CD4-positive, alpha-beta T cell (primary cell): ENCODE measurements around the gene FCN1. TPM values are rescaled to one million over a fixed set of nuclear protein-coding genes. Genes with fewer than 3 reads are reported as not detected.

Experiments used
- ATAC-seq: fragments of 200-7000 bp; cut with Tn5 transposase; one replicate; pipeline ENCODE4 v1.10.0; 2022; ENCODE audit warnings: mild to moderate bottlenecking; ENCODE audit not compliant: poor library complexity
- CTCF ChIA-PET: fragments of 350-600 bp; sonication (Branson Sonifier 250); formaldehyde crosslinking; loops from one replicate; lab custom pipeline; 2021; ENCODE audit warnings: antibody characterized with exemption, inconsistent platforms; lab: Charles Lee
- POLR2A ChIA-PET: fragments of 350-600 bp; sonication (Branson Sonifier 250); formaldehyde crosslinking; loops from one replicate; lab custom pipeline; 2021; ENCODE audit warnings: antibody characterized with exemption, inconsistent platforms; lab: Charles Lee
- DNase-seq, 14 experiments: peaks; one replicate each; pipeline ENCODE4 v3.0.0-alpha.2; 2013 to 2020; ENCODE audit warnings: mixed read lengths in 2 of 14
- H3K27ac ChIP-seq, 2 donors: one replicate each; pipeline versions ENCODE4 v1.5.1 to v1.7.0; 2013; ENCODE audit warnings: low read length in 2 of 2, low read depth in 1 of 2, mild to moderate bottlenecking in 1 of 2
- H3K27me3 ChIP-seq, 2 experiments: 1 replicate in 1 of 2; 2 replicates in 1 of 2; pipeline versions ENCODE4 v1.6.1 to v1.7.0; 2013; ENCODE audit warnings: low read length in 2 of 2, control low read depth in 1 of 2, mild to moderate bottlenecking in 1 of 2, moderate library complexity in 1 of 2; ENCODE audit not compliant: insufficient read depth in 2 of 2, control insufficient read depth in 1 of 2
- H3K36me3 ChIP-seq: one replicate; pipeline ENCODE4 v1.6.1; 2013; ENCODE audit warnings: low read length, control low read depth; ENCODE audit not compliant: insufficient read depth
- H3K4me1 ChIP-seq: one replicate; pipeline ENCODE4 v1.6.1; 2013; ENCODE audit warnings: low read length, control low read depth; ENCODE audit not compliant: insufficient read depth
- H3K4me3 ChIP-seq: one replicate; pipeline ENCODE4 v1.5.1; 2013; ENCODE audit warnings: mild to moderate bottlenecking, low read length, moderate library complexity
- H3K9me3 ChIP-seq, 2 experiments: 1 replicate in 1 of 2; 2 replicates in 1 of 2; pipeline versions ENCODE4 v1.6.1 to v1.7.0; 2013; ENCODE audit warnings: low read length in 2 of 2, mild to moderate bottlenecking in 2 of 2, control low read depth in 1 of 2, moderate library complexity in 1 of 2; ENCODE audit not compliant: control insufficient read depth in 1 of 2, insufficient read depth in 1 of 2
- H3K27ac Mint-ChIP-seq: one replicate; pipeline ENCODE4 v1.8.0; 2020; ENCODE audit warnings: mixed read lengths
- H3K27me3 Mint-ChIP-seq: one replicate; pipeline ENCODE4 v1.8.0; 2021; ENCODE audit warnings: mixed read lengths
- H3K36me3 Mint-ChIP-seq: one replicate; pipeline ENCODE4 v1.8.0; 2021; ENCODE audit warnings: low read depth, mixed read lengths
- H3K4me1 Mint-ChIP-seq: one replicate; pipeline ENCODE4 v1.8.0; 2021; ENCODE audit warnings: low read depth, mixed read lengths
- H3K4me3 Mint-ChIP-seq: one replicate; pipeline ENCODE4 v1.8.0; 2020; ENCODE audit warnings: mild to moderate bottlenecking, mixed read lengths
- H3K9me3 Mint-ChIP-seq: one replicate; pipeline ENCODE4 v1.8.0; 2020; ENCODE audit warnings: mixed read lengths
- CTCF ChIP-seq: fragments of 200-600 bp; IDR thresholded peaks from one replicate; pipeline ENCODE4 v1.8.0; 2022; ENCODE audit warnings: antibody characterized with exemption, mild to moderate bottlenecking
- intact Hi-C, 2 experiments: fragments of 100-400 bp; cut with DNase I in 1 of 2; cut with micrococcal nuclease in 1 of 2; formaldehyde crosslinking; loops; one replicate each; pipeline versions ENCODE4 v1.15.1 to v1.9.0; 2023 to 2025; cut with DNase I, micrococcal nuclease
- total RNA-seq, 174 experiments: library from RNA in 2 of 174; stranded (reverse) in 2 of 174; gene quantifications; one replicate each; pipeline ENCODE4 v1.2.3 and lab custom pipeline; 2021 to 2026

Gene FCN1
- total RNA-seq, 2 experiments from 2014 or later = 9.9 to 10.5 TPM

DNA sequence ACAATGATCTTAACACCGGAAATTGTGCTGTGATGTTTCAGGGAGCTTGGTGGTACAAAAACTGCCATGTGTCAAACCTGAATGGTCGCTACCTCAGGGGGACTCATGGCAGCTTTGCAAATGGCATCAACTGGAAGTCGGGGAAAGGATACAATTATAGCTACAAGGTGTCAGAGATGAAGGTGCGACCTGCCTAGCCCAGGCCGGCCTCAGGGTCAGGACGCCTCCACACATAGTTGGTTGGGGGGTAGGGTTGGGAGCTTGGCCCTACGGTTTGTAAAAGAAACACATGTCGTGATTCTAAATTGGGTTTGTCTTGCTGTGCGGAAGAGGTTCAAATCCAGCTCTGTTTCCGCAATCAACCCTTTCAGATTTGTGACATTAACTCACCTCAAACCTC is 30.5 kb downstream of the FCN1 start:
- Mint-ChIP-seq H3K27me3 (peaks cover 10% of the 10 kb centered on the region), H3K27ac (no peak overlapping the region), H3K36me3 (no peaks in the 10 kb centered on the region), H3K4me1 (no peaks in the 10 kb centered on the region), H3K9me3 (no peaks in the 10 kb centered on the region), H3K4me3 (no peak overlapping the region)
- Histone ChIP-seq H3K27ac (no peak overlapping the region), H3K4me1 (no peaks in the 10 kb centered on the region), H3K4me3 (no peak overlapping the region), H3K9me3 (peaks cover 0 to 3% of the 10 kb centered on the region in 2 experiments), H3K27me3 (peaks cover 0 to 5% of the 10 kb centered on the region in 2 experiments), H3K36me3 (no peaks in the 10 kb centered on the region)
- ATAC-seq (no peak), DNase-seq (no peak)
- ChIA-PET POLR2A (no interaction called here), CTCF (no interaction called here)
- no peak for TF ChIP-seq CTCF
- intact Hi-C loops = no loop called here

DNA sequence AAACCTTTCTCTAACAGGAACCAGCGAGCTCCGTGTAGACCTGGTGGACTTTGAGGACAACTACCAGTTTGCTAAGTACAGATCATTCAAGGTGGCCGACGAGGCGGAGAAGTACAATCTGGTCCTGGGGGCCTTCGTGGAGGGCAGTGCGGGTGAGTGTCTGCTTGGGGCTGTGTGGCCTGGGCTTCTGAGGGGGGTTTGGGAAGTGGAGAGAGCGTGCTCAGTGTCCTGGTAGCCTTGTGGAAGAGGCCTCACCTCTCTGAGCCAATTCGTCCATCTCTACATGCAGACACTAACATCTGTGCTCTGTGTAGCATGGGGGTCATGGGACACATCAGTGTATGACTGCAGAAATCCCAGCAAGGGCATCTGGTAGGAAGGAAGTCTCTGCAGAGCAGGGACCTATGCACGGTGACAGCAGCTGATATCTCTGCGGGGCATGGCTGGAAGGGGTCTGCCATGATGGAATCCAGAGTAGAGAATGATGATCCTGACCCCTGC is 31.2 kb downstream of the FCN1 start:
- no peak overlapping the region for H3K4me3 ChIP-seq
- intact Hi-C loops = no loop called here
- no peak for TF ChIP-seq CTCF
- no peaks in the 10 kb centered on the region for H3K9me3 Mint-ChIP-seq
- no peak overlapping the region for H3K27ac Mint-ChIP-seq
- no peaks in the 10 kb centered on the region for H3K36me3 Mint-ChIP-seq
- H3K4me1 Mint-ChIP-seq = no peaks in the 10 kb centered on the region
- POLR2A ChIA-PET = no interaction called here
- no peaks in the 10 kb centered on the region for H3K9me3 ChIP-seq
- H3K4me3 Mint-ChIP-seq = no peak overlapping the region
- peaks cover 0 to 5% of the 10 kb centered on the region in 2 experiments for H3K27me3 ChIP-seq
- H3K4me1 ChIP-seq = no peaks in the 10 kb centered on the region
- CTCF ChIA-PET = no interaction called here
- DNase-seq = peak in 1 of 14 experiments; percentile 15
- H3K27ac ChIP-seq = no peak overlapping the region
- no peaks in the 10 kb centered on the region for H3K36me3 ChIP-seq
- ATAC-seq = no peak
- H3K27me3 Mint-ChIP-seq = peaks cover 10% of the 10 kb centered on the region

GRCh38 chr9:134885679-134886412 is 31.9 kb downstream of the FCN1 start:
- Mint-ChIP-seq H3K4me1 (no peaks in the 10 kb centered on the region), H3K27me3 (peaks cover 10% of the 10 kb centered on the region), H3K36me3 (no peaks in the 10 kb centered on the region), H3K9me3 (no peaks in the 10 kb centered on the region), H3K27ac (no peak overlapping the region), H3K4me3 (no peak overlapping the region)
- POLR2A ChIA-PET = no interaction called here
- CTCF ChIA-PET = no interaction called here
- Histone ChIP-seq H3K36me3 (no peaks in the 10 kb centered on the region), H3K4me3 (no peak overlapping the region), H3K27ac (no peak overlapping the region), H3K27me3 (peaks cover 0 to 5% of the 10 kb centered on the region in 2 experiments), H3K4me1 (no peaks in the 10 kb centered on the region), H3K9me3 (no peaks in the 10 kb centered on the region)
- intact Hi-C loops = no loop called here
- DNase-seq (peak in 1 of 14 experiments; percentile 28), ATAC-seq (no peak)
- no peak for TF ChIP-seq CTCF
